GM21723 (cell line): ENCODE measurements around the gene LGR6.

ENCODE experiments used
- ATAC-seq: cut with Tn5 transposase; IDR thresholded peaks from one replicate; pipeline ENCODE4 v1.9.1; 2021; ENCODE audit warnings: mild to moderate bottlenecking, moderate library complexity; ENCODE audit not compliant: unreplicated experiment

LGR6 gene

GRCh38 chr1:202197653-202198365 is 4.2 kb downstream of the LGR6 start:
- no peak for ATAC-seq

GRCh38 chr1:202198366-202198724 is 4.7 kb downstream of the LGR6 start:
- no peak for ATAC-seq

GRCh38 chr1:202199040-202199889 is 5.7 kb downstream of the LGR6 start:
- no peak for ATAC-seq

- no peak for ATAC-seq
Observed at GRCh38 chr1:202200112-202200548, 6.5 kb downstream of the LGR6 start.

GRCh38 chr1:202200669-202201068 is 7.1 kb downstream of the LGR6 start:
- no peak for ATAC-seq

- no peak for ATAC-seq
Observed at GRCh38 chr1:202201266-202201665, 7.7 kb downstream of the LGR6 start.

- no peak for ATAC-seq
Observed at GRCh38 chr1:202201971-202202370, 8.4 kb downstream of the LGR6 start.

- ATAC-seq, result no peak
Observed at GRCh38 chr1:202202500-202203168, 9.0 kb downstream of the LGR6 start.

GRCh38 chr1:202203238-202204039 is 9.8 kb downstream of the LGR6 start:
- ATAC-seq, result no peak

GRCh38 chr1:202204065-202204464 is 10.5 kb downstream of the LGR6 start:
- ATAC-seq, result no peak

- ATAC-seq, result no peak
Observed at GRCh38 chr1:202205523-202206190, 12.1 kb downstream of the LGR6 start.

- ATAC-seq, result no peak
Observed at GRCh38 chr1:202207292-202207691, 13.7 kb downstream of the LGR6 start.

GRCh38 chr1:202208351-202208857 is 14.8 kb downstream of the LGR6 start:
- no peak for ATAC-seq

GRCh38 chr1:202210385-202210784 is 16.8 kb downstream of the LGR6 start:
- ATAC-seq, result no peak

- ATAC-seq, result no peak
Observed at GRCh38 chr1:202210969-202211368, 17.4 kb downstream of the LGR6 start.

- no peak for ATAC-seq
Observed at GRCh38 chr1:202212787-202213186, 19.2 kb downstream of the LGR6 start.

GRCh38 chr1:202213361-202214088 is 19.9 kb downstream of the LGR6 start:
- no peak for ATAC-seq

- ATAC-seq, result no peak
Observed at GRCh38 chr1:202214089-202214843, 20.7 kb downstream of the LGR6 start.
